T-helper 2 cell treated with Interferon-gamma antibody and Interleukin-4, amounts not matched to agents 5 μg/mL and 100 μg/mL, for 36 hours (primary cell): ENCODE measurements around the gene AKNA.

Source experiments
- DNase-seq: peaks from one replicate; pipeline ENCODE4 v3.0.0; 2021; ENCODE audit warnings: low spot score
- H3K27ac Mint-ChIP-seq: one replicate; pipeline ENCODE4 v1.8.0; 2021; ENCODE audit warnings: mild to moderate bottlenecking, mixed read lengths
- H3K27me3 Mint-ChIP-seq: one replicate; pipeline ENCODE4 v1.8.0; 2021; ENCODE audit warnings: low read depth, mixed read lengths
- H3K36me3 Mint-ChIP-seq: one replicate; pipeline ENCODE4 v1.8.0; 2021; ENCODE audit warnings: low read depth, mixed read lengths
- H3K4me1 Mint-ChIP-seq: one replicate; pipeline ENCODE4 v1.8.0; 2021; ENCODE audit warnings: low read depth, mixed read lengths
- H3K4me3 Mint-ChIP-seq: one replicate; pipeline ENCODE4 v1.8.0; 2022; ENCODE audit warnings: mild to moderate bottlenecking, moderate library complexity, mixed read lengths
- H3K9me3 Mint-ChIP-seq: one replicate; pipeline ENCODE4 v1.8.0; 2021; ENCODE audit warnings: mixed read lengths

The AKNA gene

GRCh38 chr9:114372921-114373448 lies 14.8 kb downstream of the AKNA start:
- H3K27ac Mint-ChIP-seq = peak overlapping the region; percentile 72
- H3K36me3 Mint-ChIP-seq = peaks cover 82% of the 10 kb centered on the region
- peak; percentile 81 for DNase-seq
- peak overlapping the region; percentile 80 for H3K4me3 Mint-ChIP-seq
- no peaks in the 10 kb centered on the region for H3K9me3 Mint-ChIP-seq
- H3K27me3 Mint-ChIP-seq = no peaks in the 10 kb centered on the region
- peaks cover 72% of the 10 kb centered on the region for H3K4me1 Mint-ChIP-seq

GRCh38 chr9:114371973-114372917 lies 15.5 kb downstream of the AKNA start:
- Mint-ChIP-seq H3K4me3 (peak overlapping the region; percentile 80), H3K9me3 (no peaks in the 10 kb centered on the region), H3K4me1 (peaks cover 71% of the 10 kb centered on the region), H3K27me3 (no peaks in the 10 kb centered on the region), H3K27ac (peak overlapping the region; percentile 72), H3K36me3 (peaks cover 81% of the 10 kb centered on the region)
- DNase-seq = peak; percentile 47

- no peaks in the 10 kb centered on the region for H3K9me3 Mint-ChIP-seq
- no peaks in the 10 kb centered on the region for H3K27me3 Mint-ChIP-seq
- no peak for DNase-seq
- H3K4me1 Mint-ChIP-seq = peaks cover 72% of the 10 kb centered on the region
- peak overlapping the region; percentile 72 for H3K27ac Mint-ChIP-seq
- H3K4me3 Mint-ChIP-seq = peak overlapping the region; percentile 80
- H3K36me3 Mint-ChIP-seq = peaks cover 82% of the 10 kb centered on the region
Observed at GRCh38 chr9:114371343-114371944, 16.3 kb downstream of the AKNA start.

GRCh38 chr9:114370968-114371320 lies 16.8 kb downstream of the AKNA start:
- Mint-ChIP-seq H3K27me3 (no peaks in the 10 kb centered on the region), H3K27ac (peak overlapping the region; percentile 72)

GRCh38 chr9:114370251-114370967 lies 17.4 kb downstream of the AKNA start:
- H3K4me3 Mint-ChIP-seq = peak overlapping the region; percentile 80
- H3K27ac Mint-ChIP-seq = peak overlapping the region; percentile 72
- no peaks in the 10 kb centered on the region for H3K27me3 Mint-ChIP-seq
- H3K4me1 Mint-ChIP-seq = peaks cover 73% of the 10 kb centered on the region
- DNase-seq = no peak
- peaks cover 82% of the 10 kb centered on the region for H3K36me3 Mint-ChIP-seq
- H3K9me3 Mint-ChIP-seq = no peaks in the 10 kb centered on the region

More at GRCh38 chr9:114370968-114371320, 16.8 kb downstream of the AKNA start:
- H3K4me1 Mint-ChIP-seq = peaks cover 75% of the 10 kb centered on the region
- DNase-seq = no peak
- H3K9me3 Mint-ChIP-seq = no peaks in the 10 kb centered on the region
- peak overlapping the region; percentile 80 for H3K4me3 Mint-ChIP-seq
- H3K36me3 Mint-ChIP-seq = peaks cover 83% of the 10 kb centered on the region

GRCh38 chr9:114369216-114370130 lies 18.3 kb downstream of the AKNA start:
- peak overlapping the region; percentile 9 for H3K4me3 Mint-ChIP-seq
- peak overlapping the region; percentile 43 for H3K27ac Mint-ChIP-seq
- H3K36me3 Mint-ChIP-seq = peaks cover 81% of the 10 kb centered on the region
- no peak for DNase-seq
- H3K4me1 Mint-ChIP-seq = peaks cover 70% of the 10 kb centered on the region
- no peaks in the 10 kb centered on the region for H3K9me3 Mint-ChIP-seq
- H3K27me3 Mint-ChIP-seq = no peaks in the 10 kb centered on the region

- Mint-ChIP-seq H3K36me3 (peaks cover 84% of the 10 kb centered on the region), H3K27ac (peak overlapping the region; percentile 91), H3K9me3 (no peaks in the 10 kb centered on the region), H3K4me3 (peak overlapping the region; percentile 70), H3K27me3 (no peaks in the 10 kb centered on the region), H3K4me1 (peaks cover 72% of the 10 kb centered on the region)
- DNase-seq = no peak
Observed at GRCh38 chr9:114367772-114368569, 19.8 kb downstream of the AKNA start.

GRCh38 chr9:114367366-114367765 lies 20.4 kb downstream of the AKNA start:
- H3K27ac Mint-ChIP-seq = peak overlapping the region; percentile 91
- no peaks in the 10 kb centered on the region for H3K27me3 Mint-ChIP-seq
- H3K36me3 Mint-ChIP-seq = peaks cover 84% of the 10 kb centered on the region
- DNase-seq = no peak
- H3K9me3 Mint-ChIP-seq = no peaks in the 10 kb centered on the region
- H3K4me3 Mint-ChIP-seq = peak overlapping the region; percentile 70
- peaks cover 68% of the 10 kb centered on the region for H3K4me1 Mint-ChIP-seq

GRCh38 chr9:114366334-114367128 lies 21.3 kb downstream of the AKNA start:
- H3K36me3 Mint-ChIP-seq = peaks cover 83% of the 10 kb centered on the region
- H3K9me3 Mint-ChIP-seq = no peaks in the 10 kb centered on the region
- peaks cover 61% of the 10 kb centered on the region for H3K4me1 Mint-ChIP-seq
- DNase-seq = peak; percentile 46
- H3K4me3 Mint-ChIP-seq = peak overlapping the region; percentile 70
- peak overlapping the region; percentile 91 for H3K27ac Mint-ChIP-seq
- H3K27me3 Mint-ChIP-seq = no peaks in the 10 kb centered on the region

GRCh38 chr9:114365194-114365593 lies 22.6 kb downstream of the AKNA start:
- no peak overlapping the region for H3K27ac Mint-ChIP-seq
- no peak for DNase-seq

GRCh38 chr9:114364134-114365041 lies 23.4 kb downstream of the AKNA start:
- Mint-ChIP-seq H3K36me3 (peaks cover 90% of the 10 kb centered on the region), H3K4me1 (peaks cover 65% of the 10 kb centered on the region), H3K27me3 (no peaks in the 10 kb centered on the region), H3K4me3 (peak overlapping the region; percentile 50), H3K9me3 (no peaks in the 10 kb centered on the region), H3K27ac (peak overlapping the region; percentile 72)
- no peak for DNase-seq

More at GRCh38 chr9:114365194-114365593, 22.6 kb downstream of the AKNA start:
- Mint-ChIP-seq H3K36me3 (peaks cover 88% of the 10 kb centered on the region), H3K27me3 (no peaks in the 10 kb centered on the region), H3K4me3 (no peak overlapping the region), H3K4me1 (peaks cover 66% of the 10 kb centered on the region), H3K9me3 (no peaks in the 10 kb centered on the region)
